ENCODE data around the gene LIPA.
"Not testable (repeated sequence)": the region's sequence is repeated elsewhere in the genome, so short reads cannot be mapped to it uniquely, and the experiment has no call there.

Gene LIPA

DNA sequence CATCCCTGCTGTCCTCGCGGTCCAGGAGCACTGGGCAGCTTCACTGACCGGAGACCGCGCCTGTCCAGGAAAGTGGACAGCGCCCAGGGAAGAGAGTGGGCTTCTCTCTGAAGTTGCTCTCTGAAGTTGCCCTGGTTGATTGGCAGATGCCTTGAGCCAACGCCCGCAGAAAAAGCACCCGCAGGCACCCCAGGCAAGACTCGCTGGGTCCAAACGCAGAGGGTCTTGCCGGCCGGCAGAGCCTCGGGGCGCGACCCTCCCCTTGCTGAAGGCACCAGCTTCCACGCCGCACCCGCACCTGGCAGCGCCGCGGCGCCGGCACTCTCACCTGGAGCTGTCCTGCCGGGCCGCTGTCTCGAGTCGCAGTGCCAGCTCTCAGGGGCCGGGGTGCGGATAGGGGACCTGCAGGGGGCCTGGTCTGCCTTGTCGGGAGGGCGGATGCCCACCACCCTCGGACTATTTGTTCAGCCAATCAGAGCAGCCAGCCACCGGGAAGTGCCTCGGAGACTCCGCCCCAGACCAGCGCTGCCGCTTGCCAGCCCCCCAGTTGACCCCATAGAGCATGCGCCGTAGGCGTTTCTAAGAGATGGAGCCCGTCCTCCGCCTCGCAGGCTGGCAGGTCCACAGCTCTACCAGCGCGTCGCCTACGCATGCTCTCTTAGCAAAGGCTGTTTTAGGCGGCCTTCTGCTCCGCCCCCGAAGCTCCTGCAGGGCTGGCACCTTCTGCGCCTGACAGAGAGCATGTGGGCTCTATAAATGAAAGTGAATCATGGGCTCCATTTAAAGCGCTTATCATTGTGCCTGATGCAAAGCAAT lies at the start of gene LIPA:
LIPA (minus strand) TSS at position 367 of the 816 bp plus-strand sequence. CDS start 4,127 bp downstream, outside the sequence.
- DNase-seq: peak; percentile 94

DNA sequence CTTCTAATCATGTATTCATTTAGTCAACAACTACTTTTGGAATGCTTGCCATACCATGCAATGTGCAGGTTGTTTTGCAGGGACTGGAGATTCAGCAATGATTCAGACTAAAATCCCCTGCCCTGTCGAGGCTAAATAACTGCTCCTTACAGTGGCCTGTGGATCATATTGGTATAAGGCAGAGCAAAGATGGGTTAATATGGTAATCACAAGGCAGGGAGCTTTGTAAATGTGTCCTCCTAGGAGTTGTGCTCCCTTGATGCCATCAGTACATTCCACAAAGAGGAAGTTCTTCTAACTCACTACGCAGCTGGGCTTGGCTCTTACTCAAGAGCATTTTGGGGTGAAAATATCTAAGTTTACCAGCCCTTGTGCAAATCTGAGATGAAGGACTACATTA lies 49.7 kb upstream of the LIPA start:
- DNase-seq: no peak

DNA sequence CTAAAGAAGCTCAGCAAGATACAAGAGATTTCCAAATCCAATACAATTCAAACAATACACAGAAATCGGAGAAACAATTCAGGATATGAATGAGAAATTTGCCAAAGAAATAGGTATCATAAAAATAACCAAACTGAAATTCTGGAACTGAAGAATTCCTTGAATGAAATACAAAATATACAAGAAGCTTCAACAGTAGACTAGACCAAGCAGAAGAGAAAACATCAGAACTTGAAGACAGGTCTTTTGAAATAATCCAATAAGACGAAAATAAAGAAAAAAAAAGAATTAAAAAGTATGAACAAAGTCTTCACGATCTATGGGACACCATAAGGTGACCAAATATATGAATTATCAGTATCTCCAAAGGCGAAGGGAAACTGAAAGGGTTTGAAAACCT lies 47.5 kb upstream of the LIPA start:
- DNase-seq: no peak

DNA sequence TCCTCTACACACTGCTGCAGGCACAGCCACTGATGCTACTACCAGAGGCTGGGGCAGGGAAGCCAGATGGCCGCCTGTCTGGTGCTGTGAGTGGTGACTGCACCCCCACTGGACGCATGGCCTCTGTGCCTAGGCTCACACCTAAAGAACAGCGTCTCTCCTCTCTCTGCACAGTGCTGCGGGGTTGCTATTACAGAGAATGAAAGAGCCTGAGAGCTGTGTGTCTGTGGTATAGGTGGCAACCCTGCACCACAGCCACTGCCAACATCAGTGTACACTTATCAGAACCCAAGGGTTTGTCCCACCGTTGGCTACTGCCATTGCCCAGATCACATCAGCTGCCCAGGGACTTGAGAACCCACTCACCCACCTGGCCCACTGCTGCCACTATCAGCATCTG lies 46.2 kb upstream of the LIPA start:
- DNase-seq: no peak

DNA sequence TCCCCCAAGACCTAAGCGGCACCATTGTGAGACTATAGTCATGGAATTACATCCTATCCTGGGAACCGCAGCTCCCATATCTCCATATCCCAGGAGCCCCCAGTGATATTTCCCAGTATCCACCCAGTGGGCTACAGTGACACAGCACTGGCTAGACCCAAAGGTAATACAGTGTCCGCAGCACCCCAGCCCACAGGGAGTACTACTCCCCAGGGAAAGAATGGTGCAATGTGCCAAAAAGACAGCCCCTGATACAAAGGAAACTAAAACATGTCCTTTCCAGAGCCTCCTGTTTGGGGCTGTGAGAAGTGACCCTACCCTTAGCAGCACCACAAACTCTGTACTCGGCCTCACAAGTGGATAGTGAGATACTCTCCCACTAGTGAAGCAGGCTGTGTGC lies 45.8 kb upstream of the LIPA start:
- no peak for DNase-seq

DNA sequence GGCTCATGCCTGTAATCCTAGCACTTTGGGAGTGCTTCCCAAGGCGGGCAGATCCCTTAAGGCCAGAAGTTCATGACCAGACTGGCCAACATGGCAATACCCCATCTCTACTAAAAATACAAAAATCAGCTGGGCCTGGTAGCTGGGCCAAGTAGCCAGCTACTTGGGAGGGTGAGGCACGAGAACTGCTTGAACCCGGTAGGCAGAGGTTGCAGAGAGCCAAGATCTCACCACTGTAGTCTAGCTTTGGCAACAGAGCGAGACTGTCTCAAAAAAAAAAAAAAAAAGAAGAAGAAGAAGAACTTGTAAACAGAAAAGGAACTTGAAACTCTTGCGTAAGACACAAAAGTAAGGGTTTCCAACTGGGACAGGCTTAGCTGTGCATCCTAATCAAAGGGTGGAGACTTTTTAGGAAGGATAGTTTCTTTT lies 44.7 kb upstream of the LIPA start:
- no peak for DNase-seq

DNA sequence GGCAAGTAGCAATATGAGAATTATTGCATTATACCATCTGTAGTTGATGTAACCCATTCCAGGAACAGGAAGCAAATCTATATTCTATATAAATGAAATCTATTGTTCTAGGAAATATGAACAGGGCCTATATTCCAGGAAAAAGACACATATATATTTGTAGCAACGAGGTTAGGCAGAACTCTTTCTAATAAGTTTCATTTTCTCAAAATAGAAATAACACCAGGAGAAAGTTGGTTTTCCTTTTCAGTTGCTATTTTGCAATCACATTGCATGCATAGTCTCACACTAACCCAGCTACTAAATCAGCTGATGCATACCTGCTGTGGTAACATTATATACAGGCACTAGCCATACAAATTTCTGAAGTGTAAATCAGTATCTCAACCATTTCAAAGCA lies 44.0 kb upstream of the LIPA start:
- no peak for DNase-seq

DNA sequence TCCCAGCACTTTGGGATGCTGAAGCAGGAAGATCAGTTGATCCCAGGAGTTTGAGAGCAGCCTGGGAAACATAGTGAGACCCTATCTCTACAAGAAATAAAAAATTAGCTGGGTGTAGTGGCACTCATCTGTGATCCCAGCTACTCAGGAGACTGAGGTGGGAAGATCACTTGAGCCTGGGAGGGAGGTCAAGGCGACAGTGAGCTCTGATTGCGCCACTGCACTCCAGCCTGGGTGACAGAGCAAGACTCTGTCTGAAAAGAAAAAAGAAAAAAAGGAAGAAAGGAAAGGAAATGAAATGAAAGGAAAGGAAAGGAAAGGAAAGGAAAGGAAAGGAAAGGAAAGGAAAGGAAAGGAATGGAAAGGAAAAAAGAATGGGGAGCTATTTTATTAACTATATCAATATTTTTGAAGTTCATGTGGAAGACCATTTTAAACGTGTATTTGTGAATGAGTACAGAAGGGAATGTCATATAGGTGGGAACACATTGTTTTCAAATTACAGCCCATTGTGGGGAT lies 43.2 kb upstream of the LIPA start:
- no peak for DNase-seq

DNA sequence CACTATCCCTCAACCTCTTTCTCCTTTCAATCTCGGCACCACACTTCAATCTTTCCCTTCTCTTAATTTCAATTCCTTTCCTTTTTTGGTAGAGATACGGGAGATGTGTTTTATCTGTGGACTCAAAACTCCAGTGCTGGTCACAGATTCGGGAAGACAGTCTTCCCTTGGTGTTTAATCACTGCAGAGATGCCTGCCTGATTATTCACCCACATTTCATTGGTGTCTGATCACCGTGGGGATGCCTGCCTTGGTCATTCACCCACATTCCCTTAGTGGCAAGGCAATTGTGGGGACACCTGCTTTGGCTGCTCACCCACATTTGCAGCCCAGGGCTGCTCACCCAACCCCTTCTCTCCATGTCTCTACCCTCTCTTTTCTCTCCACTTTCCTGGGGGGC lies 33.7 kb upstream of the LIPA start:
- DNase-seq: not testable (repeated sequence)

DNA sequence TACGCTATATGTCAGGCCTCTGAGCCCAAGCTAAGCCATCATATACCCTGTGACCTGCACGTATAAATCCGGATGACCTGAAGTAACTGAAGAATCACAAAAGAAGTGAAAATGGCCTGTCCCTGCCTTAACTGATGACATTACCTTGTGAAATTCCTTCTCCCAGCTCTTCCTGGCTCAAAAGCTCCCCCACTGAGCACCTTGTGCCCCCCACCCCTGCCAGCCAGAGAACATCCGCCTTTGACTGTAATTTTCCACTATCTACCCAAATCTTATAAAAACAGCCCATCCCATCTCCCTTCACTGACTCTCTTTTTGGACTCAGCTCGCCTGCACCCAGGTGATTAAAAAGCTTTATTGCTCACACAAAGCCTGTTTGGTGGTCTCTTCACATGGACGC lies 33.1 kb upstream of the LIPA start:
- not testable (repeated sequence) for DNase-seq

DNA sequence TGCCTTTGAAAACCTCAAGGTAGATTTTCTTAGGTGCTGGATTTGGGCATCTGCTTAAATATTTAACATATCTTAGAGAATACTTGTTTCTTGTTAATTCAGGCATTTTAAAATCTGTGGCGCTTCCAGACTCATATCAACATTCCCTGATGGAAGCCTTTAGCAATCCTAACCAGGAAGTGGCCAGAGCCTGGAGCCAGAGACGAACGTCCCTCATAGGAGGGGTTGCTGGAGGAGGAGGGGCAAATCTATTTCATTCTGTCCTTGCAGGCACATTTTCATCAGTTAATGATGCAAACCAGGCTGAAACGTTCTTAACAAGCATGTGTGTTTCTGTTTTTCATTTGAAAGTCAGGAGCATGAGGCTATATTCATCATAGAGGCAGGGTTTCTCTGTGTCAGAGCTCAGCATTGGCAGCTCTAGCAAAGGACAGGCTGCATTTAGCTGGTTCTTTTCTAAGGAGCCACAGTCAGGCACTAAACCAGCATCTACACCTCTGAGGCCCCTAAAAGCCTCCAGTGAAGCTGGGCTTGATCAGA lies 32.4 kb upstream of the LIPA start:
- no peak for DNase-seq

DNA sequence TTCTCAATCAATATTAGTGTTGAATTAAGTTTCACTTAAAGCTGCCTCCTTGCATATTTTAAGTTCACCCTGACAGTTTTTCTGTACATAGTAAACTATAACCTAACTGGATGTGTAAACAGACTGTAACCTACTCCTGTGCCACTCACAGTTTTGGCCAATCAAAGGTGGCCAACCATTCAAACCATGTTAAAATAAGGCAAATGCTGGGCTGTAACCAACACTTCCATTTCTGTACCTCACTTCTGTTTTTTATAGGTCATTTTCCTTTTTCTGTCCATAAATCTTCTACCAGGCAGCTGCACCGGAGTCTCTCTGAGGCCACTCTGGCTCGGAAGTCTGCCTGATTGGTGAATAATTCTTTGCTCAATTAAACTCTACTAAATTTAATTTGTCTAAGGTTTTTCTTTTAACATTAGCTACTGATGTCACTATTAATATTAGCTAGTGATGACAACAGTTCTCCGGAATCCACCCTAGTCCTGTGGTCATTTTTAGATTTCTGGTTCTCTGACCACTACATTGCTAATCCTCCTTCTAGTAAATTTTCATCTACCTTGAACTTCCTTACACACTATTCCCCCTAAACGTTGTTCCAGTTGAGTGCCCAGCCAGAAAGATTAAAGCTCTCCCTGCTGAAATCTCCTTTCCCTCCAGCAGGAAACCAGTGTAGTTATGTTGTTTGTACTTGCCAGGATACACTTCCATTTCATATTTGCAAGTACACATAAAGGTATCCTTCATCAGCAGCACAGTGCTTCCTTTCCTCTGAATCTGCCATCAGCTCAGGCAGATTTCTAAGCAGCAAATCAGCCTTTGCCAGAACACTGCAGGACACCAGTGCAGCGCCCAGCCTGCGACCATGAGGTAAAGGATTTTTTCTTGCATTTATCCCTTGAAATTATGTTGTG lies 31.7 kb upstream of the LIPA start:
- no peak for DNase-seq

DNA sequence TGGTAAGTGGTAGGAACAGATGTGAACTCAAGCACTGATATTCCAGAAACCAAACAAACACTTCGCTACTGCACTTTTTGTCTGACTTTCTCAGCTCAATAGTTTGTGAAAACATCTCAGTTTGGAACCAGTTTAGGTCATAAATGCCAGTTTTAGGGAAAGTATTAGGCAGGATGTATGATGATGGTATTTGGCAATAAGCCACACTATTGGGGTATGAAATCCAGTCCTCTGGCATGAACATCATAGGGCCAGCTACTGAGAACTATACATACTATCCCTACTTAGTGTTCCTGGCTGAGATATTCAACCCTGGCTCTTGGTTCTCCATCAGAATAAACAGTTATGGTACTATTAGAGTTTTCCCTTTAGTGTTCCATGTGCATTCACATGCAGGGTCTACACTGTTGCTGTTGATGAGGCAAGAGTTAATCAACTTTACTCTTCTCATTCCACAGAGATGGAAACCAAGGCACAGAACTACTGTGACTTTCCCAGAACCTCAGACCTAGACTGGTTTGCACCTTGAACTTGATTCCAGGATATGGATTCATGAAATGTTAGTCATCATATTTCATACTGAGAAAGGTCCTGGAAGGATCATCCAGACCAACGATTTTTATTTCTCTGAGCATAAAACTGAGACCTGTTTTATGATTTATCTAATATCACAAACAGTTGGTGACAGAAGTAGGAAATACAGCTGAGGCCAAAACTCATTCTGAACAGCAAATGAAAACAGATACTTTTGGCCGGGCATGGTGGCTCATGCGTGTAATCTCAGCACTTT lies 30.2 kb upstream of the LIPA start:
- DNase-seq: no peak

DNA sequence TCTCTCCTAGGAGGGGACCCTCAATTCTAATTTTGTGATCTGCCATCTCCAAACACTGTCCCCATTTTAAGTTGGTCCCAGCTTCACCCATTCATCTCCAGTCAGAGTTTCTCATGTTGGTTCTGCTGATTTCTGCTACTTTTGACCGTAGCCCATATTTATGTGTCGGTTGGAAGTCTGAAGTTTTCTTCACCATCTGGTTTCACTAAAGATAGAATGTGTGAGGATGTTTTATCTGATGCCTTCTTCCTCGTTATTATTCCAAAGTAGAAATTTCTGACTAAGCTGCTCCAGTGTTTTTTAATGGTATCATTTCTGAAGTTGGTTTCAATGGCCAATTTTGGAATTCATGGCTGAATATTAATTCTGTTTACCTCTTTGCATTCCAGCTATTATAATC lies 28.9 kb upstream of the LIPA start:
- DNase-seq: no peak

DNA sequence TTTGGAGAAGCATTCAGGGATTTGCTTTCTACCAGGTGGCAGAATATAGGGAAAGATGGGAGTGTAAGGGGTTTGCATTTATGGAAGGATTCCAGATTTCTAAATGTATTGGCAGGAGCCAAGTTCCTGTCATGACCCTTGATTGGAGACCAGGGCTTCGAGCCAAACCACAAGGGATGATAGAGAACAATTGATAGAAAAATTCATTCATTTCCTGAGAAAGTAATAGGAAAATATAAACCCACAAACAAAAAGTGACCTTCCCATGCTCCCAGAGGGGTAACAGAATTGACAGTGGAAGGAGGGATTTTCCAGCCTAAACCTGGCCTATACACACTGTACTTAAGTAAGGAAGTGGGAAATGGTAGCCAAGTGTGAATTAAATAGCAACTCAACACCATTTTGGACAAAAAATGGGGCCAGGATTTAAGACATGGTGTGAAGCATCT lies 27.9 kb upstream of the LIPA start:
- no peak for DNase-seq

DNA sequence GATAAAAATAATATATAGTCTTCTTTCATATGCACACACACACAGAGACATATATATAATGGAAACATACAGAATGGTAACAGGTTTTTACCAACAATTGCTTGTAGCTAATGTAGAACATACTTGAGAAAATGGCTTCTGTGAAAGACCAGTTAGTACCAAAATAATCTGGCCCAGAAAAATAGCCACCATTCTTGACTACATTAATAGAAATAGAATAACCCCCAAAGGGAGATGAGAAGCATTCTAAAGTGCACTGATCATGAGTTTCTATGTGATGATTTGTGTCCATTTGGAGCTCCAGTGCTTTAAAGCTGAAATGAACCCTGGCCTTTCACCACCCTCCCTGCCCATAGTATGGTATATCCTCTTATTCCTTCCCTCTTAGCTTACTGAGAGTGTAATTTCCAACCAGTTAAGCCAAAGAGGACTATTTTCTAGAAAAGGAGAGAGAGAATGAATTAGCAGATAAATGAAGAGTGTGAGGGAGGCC lies 27.4 kb upstream of the LIPA start:
- no peak for DNase-seq

DNA sequence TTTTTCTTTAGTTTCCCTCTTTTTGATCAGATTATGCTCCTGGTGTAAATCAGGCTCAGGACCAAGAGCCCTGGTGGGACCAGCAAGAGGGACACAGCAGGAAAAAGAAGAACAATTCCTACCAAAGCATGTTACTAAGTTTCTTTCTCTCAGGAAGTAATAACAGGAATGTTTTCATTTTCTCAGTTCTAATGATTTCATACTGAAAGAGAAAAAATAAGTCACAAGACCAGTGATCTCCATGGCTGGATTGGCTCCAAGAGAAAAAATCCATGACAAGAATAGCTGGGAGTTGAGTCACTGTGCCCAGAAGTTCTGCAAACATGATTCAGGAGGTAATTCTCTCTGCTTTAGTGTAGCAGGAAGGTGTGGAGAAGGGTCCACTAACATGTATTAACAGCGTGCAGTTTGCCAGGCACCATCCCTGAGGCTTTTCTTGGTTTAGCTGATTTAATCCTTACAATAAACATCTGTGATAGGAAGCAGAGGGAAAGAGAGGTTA lies 26.5 kb upstream of the LIPA start:
- no peak for DNase-seq

DNA sequence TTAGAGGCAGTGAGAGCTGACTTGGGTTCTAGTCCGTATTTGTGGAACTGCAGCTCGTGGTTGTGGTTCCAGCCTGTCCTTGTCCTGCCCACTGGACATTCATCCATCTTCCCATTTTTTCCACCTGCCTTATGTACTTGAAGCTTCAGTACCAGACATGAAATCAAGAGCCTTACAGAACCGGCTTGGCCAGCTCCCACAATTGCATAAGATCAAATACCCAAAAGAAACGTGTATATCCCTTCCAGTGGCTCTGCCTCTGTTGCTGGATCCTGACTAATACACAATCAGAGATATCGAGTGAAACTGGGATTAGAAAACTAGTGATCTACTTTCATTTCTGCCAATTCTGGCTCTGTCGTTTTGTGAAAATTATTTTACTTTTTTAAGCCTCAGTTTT lies 23.8 kb upstream of the LIPA start:
- DNase-seq: no peak

DNA sequence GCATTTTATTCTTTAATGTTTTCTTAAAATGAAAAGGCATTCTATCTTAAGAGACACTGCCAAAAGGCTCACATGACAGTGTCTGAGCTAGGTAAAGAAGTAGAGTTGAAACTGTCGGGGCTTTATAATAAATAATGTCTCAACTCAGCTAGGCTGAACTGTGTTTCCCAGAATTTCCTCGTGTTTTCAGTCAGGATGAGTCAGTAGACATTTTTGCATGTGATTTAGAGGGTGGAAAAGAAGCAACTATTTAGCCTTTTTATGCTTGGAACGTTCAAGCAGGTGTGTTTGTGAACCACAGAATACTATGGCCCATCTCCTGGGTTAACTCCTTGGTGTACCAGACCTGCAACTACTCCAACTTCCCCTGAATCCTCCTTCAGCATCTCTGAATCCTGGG lies 23.4 kb upstream of the LIPA start:
- no peak for DNase-seq

DNA sequence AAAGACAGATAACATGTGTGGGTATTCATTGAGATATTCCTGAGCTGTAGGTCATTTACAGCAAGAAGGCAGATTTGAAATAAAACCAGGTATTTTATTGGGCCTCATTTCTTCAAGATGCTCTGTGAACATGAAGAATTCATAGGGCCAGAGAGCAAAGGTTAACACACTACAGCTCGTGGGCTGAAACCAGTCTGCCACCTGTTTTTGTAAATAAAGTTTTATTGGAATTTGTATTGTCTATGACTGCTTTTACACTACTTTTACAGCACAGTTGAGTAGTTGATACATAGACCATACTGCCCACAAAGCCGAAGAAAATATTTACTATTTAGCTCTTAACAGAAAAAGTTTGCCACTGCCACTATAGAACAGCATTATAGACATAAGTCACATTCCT lies 22.1 kb upstream of the LIPA start:
- no peak for DNase-seq

DNA sequence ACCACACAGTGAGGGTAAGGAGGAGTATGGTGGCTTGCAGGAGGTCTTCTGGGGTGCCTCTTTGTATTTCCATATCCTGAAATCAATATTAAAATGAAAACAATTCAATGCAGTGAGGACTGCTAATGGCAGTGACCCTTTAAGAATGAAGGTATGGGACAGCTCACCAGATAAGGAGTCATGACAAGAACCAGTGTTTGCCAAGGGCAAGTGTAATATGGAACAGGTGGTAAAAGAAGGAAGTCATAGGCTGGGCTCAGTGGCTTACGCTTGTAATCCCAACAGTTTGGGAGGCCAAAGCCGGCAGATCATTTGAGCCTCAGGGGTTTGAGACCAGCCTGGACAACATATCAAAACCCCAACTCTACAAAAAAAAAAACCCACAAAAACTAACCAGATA lies 20.0 kb upstream of the LIPA start:
- no peak for DNase-seq

DNA sequence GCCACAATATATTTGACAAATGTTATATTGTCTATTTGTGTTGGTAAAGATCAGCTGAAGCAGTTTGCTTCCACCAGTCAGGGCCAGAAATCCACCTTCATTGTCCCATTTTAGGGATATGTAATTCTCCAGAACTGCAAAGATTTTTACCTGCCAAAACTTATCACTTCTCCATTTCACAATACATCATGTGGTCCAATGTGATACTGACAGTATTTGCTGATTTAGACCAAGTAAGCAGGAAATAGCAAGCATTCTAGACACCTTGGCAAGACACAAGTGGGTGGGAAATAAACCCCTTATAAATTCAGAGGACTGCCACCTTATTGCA lies 18.5 kb upstream of the LIPA start:
- no peak for DNase-seq

Measured in activated gamma-delta T cell treated with Interleukin-2 at 50 U/mL for 16 hours (primary cell).